Stimulated activated CD8-positive, alpha-beta memory T cell treated with anti-CD3 and anti-CD28 coated beads, Interleukin-12 subunit alpha, Interleukin-12 subunit beta, amount 100 ng/mL, for 1 hour (primary cell): ENCODE measurements around the gene FOXJ1.

Experiments
- DNase-seq: peaks from one replicate; pipeline ENCODE4 v3.0.0-alpha.2; 2020; ENCODE audit warnings: low read depth

The FOXJ1 gene

DNA sequence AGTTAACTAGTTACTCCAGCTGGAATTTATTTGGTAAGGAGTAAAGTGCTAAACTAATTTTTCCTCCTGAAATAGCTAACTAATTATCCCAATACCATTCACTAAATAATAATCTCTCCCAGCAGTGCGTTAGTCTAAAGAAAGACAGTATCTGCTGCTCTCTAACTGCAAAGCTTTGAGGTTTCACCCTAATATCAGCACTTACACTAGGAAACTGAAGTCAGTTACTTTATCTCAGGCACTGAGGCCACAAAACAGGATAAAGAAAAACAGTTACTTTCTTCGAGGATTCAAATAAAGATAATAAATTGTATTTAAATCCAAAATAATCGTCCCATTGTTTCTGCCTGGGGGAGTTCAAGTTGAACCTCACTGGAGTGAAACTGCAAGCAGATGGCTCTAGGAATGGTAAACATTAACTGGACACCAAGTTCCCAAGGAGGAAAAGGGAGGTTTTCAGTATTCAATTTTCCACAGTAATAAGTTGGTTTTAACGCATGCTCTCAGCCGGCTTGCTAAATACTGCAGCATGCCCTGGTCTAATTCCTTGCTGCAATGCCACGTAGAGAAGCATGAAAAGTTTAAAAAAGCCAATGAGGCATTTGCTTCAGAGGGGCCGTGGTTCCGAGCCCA, 20.0 kb upstream of the FOXJ1 start:
- no peak for DNase-seq

DNA sequence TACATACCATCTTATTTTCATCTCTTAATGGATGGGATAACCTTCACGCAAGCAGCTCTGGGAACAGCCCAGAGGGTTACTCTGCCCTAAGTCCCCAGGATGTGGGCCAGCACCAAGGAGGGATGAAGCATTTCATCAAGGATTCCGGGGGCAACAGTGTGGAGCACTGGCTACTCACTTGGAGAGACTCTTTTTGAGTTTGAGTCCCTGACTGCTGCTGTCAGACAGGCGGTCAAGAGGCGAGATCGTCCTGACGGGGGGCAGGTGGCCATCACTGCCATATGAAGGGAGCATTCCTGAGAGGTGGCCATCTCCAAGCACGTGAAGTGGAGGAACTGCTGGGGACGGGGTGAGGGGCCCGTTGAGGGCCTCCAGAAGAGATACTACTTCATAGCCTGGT, 18.1 kb upstream of the FOXJ1 start:
- DNase-seq = no peak

DNA sequence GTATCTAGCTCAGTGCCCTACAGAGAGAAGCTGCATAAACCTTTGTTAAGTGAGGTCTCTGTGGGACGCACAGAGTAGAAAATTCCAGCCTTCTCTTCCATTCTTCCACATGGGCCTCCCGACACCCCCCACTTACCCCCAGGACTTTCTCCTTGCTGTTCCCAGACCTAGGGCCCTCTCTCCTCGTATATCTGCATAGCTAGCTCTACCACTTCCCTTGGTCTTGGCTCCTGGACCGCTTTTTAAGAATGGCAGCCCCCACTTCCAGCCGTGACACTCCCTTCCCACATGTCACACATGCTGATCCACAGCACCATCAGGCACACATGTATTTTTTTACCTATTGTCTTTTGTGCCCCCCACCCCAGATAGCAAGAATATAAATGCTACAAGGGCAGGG, 16.7 kb upstream of the FOXJ1 start:
- DNase-seq = no peak

DNA sequence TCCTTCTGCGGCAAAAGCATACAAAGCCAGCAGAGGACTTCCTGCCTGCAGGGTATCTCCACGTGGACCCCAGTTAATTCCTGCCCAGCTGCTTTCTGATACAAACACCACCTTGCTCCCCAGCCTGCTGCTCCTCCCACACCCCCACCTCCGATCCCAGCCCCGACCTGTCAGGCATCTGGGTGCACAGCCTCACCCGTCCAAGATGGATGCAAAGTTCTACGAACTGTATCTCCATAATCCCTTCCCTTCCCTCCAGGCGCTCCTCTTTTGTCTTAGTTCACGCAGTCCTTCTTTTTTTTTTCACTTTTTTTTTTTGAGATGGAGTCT, 15.6 kb upstream of the FOXJ1 start:
- DNase-seq = no peak

DNA sequence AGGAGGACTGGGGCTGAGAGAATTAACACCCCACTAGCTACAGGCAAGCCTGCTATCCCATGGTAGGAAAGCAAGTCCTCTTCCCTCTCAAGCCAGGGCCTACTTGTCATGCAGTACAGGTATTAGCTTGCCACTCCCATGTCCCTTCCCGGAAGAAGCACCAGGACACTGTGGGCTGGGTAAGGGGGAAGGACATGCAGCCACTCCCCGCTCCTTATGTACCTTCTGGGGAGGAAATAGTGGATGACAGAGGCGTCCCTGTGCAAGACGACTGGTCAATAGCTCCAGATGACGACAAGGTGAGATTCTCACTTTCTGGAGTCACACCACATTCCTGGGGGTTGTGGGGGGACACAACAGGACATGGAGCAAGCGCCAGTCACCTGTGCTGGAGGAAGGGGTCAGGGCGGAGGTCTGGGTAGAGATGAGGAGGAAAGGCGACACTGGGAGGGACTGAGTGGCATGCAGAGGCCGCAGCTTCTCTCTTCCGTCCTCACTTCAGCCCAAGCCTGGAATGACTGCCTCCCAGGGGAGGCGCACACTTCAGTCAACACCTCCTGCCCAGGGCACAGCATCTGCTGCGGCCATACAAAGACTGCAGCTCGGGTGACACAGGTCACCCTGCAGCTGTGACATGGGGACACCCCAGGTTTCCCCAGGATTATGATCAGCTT, 15.1 kb upstream of the FOXJ1 start:
- DNase-seq = no peak

DNA sequence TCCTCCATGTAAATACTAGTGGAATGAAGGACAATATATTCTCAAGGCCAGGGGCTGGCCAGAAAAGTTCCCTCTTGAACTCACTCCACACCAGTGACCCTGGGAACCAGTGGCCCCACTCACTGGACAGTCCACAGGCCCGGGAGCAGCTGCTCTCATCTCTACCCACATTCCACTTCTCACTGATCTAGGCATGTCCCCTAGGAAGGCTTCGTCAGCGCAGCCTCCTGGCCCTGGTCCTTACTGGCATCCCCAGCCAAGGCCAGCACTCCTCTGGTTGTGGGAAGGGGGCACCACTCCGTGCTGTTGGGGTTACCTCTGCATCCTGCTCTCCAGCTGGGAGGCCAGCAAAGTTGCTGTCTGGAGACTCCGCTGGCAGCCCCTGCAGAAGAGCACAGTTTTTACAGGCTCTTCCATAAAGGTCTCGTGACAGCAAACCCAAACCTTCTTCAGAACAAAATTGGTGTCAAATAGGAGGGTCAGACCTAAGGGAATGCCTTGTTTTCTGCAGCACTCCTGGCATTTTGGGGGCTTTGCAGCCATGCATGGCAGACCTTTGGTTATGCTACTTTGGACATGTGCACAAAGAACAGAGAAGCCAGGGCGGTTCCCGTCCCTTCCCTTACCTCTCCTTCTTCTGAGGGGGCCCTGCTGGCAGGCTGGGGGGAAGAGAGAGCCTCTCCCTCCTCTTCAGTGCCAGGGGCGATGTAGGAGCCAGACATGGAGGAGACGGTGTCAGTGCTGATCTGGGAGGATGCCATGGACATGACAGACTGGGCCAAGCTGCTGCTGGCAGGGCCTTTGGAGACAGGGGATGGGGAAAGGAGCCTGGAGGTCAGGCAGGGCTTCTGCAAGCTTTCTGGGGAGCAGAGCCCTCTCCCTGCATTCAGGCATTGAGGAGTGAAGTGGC, 14.1 kb upstream of the FOXJ1 start:
- no peak for DNase-seq

DNA sequence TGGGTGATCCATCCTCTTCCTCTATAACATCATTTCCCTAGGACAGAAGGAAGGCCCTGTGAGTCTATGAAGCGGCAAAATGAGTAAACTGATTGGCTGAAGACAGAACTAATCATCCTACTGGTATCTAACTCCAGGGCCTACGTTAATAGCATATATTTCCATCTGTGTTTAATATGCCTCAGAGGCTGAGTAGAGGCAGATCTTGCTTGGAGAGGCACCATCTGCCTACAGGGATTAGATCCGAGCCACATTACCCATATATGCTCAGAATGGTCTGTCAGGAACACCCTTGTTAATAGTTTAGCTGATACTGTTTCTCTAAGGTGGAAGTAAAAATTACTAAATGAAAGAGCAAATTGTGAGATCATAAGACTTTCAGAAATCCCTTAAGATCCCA, 13.2 kb upstream of the FOXJ1 start:
- no peak for DNase-seq

DNA sequence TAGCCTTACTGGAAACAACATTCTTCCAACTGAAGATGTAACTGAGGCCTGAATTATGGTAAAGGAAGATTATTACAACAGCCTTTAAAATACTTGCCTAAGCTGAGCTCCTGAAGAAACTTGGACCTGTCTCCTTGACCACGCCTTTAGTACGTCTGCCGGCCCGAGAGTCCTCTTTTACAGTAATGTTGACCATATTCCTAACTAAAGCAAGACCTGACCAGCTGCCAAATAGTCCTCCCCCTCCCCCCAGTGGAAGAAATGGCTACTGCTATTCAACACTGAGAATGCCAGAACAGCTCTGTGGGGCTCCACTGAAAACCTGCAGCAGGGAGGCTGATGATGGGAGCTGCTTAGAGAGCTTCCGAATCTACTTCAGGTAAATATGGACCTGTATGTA, 12.6 kb upstream of the FOXJ1 start:
- DNase-seq = no peak

DNA sequence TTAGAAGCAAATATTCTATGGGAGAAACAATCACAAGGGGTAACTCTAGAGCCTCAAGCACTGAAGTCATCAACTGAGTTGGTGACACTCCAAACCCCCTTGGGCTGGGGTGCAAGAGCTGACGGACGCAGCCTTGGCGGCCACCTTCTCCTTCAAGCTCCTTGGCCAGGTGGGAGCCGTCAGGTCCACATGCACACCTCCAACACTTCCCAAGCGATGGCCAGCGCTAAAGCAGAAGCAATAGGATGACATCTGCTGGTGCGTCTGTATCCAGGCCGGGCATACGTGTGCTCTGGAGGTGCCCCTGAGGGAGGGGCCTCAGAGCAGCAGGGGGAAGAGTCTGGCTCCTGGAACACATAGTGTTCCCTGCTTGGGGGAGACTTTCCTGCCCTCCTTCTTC, 12.2 kb upstream of the FOXJ1 start:
- DNase-seq = no peak

DNA sequence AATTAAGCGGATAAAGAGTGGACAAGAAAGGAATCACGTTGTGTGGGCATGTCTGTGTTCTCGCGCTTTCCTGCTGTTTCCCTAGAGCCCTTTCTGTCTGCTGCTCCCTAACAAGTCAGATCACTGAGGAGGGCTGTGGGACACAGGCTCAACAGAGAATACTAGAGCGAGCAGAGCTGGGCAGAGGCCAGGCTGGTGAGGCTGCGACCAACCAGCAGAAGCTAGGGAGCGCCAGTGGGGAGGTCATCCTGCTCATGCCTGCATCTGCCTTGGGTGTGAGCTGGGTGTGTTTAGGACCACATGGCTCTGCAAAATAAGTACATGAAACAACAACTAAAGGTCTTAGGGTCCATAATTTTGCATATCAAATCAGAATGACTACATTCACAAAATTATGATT, 11.5 kb upstream of the FOXJ1 start:
- no peak for DNase-seq

DNA sequence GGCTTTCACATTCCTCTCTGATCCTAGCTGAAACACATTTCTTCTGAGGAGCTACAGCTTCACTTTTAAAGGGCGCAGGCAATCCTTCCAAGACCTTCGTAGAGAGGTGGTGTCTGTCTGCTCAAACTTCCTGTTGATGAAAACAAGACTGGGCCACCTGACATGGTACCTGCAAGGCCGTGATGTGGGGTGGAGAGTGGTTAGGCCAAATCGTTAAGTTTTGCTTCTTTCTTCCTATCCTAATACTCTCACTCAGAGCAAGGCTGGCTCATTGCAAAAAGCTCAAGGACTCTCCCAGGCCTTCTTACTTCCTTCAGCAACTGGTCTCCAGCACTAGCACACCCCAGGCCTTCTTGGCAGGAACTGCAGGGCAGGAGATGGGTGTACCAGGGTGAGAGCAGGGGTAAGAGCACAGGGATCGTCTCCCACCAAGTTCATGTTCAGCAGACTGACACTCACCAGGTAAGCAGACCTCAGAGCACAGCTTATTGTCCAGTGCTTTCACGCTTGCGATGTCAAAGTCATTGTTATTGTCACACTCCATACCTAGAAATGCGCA, 10.9 kb upstream of the FOXJ1 start:
- DNase-seq = no peak

DNA sequence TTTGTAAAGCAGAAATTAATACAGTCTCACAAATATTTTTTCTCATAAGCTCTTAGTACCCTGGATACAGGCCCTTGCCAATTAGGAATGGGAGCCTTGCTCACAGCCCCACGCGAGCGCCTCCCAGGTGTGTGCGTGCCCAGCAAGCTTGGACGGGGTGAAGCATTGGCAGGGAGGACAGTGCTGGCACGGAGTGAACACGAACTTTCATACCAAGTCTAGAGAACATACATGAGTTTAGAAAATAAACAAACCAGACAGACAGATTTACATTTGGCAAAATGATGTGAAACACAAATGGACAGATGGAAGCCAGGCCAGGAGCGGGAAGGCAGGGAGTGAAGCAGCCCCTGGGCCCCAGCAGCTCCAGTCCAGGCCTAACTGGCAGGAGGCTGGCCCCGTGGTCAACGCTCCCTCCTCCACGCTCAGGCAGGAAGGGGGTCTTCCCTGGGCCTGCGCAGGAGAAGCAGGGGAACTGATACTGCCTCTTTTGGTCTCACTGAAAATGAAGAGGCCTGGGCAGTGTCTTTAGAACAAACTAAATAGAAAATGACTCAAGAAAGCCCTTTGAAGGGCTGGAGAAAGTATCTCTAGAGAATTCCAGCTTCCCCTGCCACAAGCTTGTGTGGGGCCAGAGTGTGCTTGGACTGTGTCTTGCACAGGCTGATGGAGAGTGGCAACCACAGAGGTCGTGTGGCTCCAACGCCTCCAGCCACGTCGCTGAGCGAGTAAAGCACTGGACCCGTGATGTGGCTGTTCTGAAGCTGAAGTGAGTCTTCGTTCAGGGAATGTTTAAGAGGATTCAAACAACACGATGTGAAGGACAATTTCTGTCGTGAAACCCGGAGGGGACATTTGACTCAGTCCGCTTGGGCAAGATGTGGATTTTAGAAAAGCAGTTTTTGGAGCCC, 9.9 kb upstream of the FOXJ1 start:
- DNase-seq = no peak

DNA sequence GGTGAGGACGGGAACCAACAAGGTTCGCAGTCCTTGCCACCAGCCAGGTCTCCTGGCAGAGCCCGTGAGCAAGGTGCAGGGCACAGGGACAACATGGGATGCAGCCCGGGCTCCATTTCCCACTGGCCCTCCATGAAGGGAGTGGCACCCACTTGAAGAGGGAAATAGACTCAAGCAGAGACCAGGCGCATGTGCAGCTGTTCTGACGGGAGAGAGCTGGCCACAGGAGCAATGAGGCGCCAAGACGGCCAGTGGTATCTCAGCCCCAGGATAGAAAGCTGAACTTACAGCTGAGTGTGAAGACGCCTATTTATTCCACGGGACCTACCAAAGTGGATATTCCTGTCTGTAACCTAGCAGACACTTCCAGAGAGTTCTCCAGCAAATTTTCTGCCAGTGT, 8.2 kb upstream of the FOXJ1 start:
- no peak for DNase-seq

DNA sequence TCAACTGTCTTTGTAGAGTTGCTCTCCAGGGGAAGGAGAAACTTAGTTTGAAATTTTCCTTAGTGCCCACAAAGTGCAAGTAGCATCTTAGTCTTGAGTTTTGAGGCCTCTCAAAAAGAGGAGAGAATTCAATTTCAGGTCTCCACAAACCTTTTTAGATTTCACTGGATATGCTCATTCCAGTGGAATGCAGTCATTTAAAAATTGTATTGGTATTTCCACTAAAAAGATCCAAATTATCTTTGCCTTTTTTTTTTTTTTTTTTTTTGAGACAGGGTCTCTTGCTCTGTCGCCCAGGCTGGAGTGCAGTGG, 6.9 kb upstream of the FOXJ1 start:
- DNase-seq = no peak

DNA sequence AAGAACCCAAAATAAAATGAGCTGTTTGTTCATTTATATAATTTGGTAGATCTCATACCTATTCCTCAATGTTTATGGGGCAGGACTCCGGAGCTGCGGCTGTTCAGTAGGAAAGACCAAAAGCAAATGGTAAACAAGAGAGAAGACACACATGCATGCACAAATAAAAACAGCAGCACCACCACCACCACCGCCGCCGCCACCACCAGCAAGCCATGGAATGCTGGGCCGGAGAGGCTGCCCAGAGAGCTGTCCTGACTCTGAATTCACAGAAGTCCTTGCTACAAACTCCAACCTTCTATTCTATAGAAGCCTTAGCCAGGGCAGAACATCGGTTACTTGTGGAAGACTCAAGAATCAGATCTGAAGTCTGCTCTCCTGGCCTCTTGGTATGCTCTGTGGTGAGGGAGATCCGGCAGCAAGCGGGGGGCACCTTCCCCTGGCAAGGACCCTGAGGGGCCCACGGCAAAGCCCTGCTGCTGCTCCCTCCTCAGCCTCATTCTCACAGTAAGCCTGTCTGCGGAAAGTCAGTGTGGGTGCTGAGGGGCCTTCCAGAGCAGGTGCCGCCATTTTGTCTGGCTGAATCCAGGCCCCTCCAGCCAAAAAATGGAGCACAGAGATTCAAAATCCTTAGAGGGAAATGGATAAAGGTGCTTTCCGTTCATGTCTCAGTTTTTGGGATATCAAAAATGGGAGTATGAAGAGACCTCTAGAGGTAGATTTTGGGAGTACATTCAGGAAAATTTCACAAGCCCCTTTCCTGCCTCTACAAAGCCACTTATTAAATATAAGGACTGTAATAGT, 6.4 kb upstream of the FOXJ1 start:
- DNase-seq = no peak

DNA sequence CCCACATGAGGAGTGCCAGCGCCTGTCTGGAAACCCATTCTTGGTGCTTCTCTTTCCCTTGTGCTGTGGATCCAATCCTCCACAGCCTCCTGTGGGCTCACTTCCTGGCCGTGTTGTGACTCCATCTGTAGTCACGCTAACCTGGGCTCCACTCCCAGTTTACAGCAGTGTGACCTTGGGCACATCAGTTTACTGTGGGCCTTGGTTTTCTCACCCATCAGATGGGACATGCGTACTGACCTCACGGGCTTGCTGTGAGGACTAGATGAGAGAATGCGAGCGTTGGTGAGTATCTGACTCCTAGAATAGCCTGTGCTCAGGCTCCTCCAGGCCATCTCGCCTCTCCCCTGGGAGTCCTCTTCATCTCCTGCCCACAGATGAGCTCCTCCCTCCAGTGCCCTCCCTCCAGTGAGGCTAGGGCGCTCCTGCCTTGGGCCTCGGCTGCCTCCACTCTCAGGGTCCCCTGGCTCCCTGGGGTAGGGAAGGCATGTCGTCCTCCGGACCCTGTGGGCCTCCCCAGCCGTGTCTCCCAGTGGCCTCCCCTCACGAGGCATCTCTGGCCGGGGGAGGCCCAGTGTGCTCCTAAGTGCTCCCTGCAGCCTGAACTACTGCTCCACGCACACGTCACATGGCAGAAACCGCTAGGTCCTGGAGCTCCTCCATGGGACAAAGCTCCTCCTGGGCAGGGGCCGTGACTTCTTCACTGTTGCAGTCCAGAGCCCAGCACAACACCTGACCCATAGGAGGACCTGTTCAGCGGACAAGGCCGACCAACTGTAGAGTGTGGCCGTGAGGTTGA, 5.2 kb upstream of the FOXJ1 start:
- DNase-seq = no peak

DNA sequence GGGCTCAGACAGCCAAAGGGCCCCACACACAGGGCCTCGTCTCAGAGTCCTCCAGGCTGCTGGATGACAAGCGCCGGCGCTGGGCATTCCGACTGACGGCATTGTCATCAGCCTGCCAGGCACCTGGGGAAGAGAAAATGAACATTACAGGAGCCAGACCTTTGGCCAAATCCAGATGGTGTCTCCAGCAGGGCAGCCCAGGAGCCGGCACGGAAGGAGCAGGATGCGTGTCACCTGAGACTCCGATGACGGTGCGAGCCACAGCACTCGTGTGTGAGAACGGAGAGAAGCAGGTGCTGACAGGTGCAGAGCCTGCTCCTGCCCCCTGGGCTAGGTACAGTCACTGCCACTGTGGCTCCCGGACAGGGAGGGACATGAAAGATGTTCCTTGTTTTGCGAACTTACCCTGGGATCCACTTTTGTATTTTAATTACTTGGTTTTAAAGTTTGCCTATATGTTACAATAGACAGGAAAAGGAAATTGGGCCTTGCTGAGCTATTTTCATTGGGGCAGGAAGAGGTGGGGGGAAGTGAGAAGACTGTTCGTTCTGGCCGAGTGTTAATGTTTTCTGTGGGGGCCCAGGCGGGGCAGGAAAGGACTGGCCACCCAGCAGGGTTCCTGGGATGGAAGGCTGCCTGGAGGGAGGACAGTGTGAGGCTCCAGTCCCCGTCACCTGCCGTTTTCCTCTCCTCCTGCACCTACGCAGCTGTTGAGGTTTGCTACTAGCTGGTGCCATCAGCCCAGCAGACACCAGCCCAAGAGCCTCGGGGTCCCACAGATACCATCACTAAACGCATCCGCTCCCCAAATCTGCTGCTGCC, 4.4 kb upstream of the FOXJ1 start:
- DNase-seq = peak; percentile 34

DNA sequence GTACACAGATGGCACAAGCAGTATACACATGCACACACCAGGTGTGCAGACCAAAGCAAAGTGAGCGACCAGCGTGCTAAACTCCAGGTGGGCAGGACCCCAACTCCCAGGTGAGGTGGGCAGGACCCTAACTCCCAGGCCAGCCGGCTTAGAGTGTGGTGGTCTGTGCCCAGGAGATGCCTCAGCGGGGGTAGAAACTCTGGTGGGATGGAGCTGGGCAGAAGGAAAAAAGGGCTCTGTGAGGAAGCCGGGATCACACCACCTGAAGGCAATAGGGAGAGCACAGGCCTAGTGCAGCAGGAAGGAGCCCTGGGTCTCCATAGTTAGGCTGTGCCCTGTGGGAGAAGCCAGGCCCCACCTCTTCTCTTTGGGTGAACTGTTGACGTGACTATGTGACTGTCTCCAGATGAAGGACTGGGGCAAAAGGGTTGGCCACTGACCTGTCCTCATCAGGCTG, 1.6 kb upstream of the FOXJ1 start:
- no peak for DNase-seq

DNA sequence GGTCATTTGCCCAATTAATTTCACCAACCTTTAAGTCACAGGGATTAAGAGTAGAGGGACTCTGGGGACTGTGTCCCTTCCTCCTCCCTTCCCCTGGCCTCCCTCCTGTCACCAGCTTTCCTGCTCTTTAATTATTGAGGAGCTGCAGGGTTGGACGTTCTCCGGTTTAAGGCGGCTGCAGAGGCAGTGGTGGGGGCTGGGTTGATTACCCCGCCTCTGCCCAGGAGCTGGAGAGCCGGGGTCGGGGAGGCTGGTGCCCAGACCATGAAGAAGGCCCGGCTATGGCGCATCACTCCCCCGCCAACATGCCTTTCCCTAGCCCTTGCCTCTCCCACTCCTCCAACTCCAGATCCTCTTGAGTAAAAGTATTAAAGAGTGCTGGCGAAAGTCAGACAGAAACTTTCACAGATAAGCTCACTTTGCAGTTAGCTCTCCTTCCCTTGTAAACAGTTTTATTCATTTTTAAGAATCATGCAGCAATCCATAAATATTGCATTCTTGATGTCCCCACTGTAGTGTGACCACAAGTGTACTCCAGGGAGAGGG, 1.1 kb upstream of the FOXJ1 start:
- DNase-seq = no peak
